Caco-2 (cell line): ENCODE data around the gene TRIM43. TPM values are rescaled to one million over a fixed set of nuclear protein-coding genes. Genes with fewer than 3 reads are reported as not detected.
"Not testable (repeated sequence)": the region's sequence is repeated elsewhere in the genome, so short reads cannot be mapped to it uniquely, and the experiment has no call there.

ENCODE experiments used
- Bru-seq: library from RNA; stranded (reverse); fragments of 400-500 nt; gene quantifications from one replicate; lab custom pipeline; 2021; lab: Mats Ljungman, UMichigan
- BruChase-seq, 2 experiments: library from RNA; stranded (reverse); fragments of 400-500 nt; gene quantifications; one replicate each; lab custom pipeline; 2021; lab: Mats Ljungman, UMichigan
- BruUV-seq: library from RNA; stranded (reverse); fragments of 400-500 nt; replicated peaks from 2 replicates; lab custom pipeline; 2021; lab: Mats Ljungman, UMichigan
- CTCF ChIA-PET: fragments of 300-600 bp; sonication (Branson Sonifier 250); formaldehyde crosslinking; loops from one replicate; lab custom pipeline; 2022; ENCODE audit warnings: antibody characterized with exemption; lab: Charles Lee
- POLR2A ChIA-PET: fragments of 300-600 bp; sonication (Branson Sonifier 250); formaldehyde crosslinking; loops from one replicate; lab custom pipeline; 2022; ENCODE audit warnings: antibody characterized with exemption; lab: Charles Lee
- DNase-seq, 2 experiments: peaks; one replicate each; pipeline versions ENCODE4 v3.0.0 to v3.0.0-alpha.2; 2020 to 2022
- H3K27me3 ChIP-seq: replicated peaks from 2 replicates; pipeline ENCODE4 v1.6.0; 2011; ENCODE audit warnings: low read length; ENCODE audit not compliant: control insufficient read depth, insufficient read depth
- H3K36me3 ChIP-seq: 2 replicates; pipeline ENCODE4 v1.5.1; 2011; ENCODE audit warnings: low read length; ENCODE audit not compliant: control insufficient read depth, insufficient read depth
- H3K4me1 ChIP-seq: fragments of 250-450 bp; sonication (Bioruptor Pico); 2 replicates; pipeline ENCODE4 v1.5.1; 2020; ENCODE audit warnings: mild to moderate bottlenecking
- H3K4me3 ChIP-seq: 2 replicates; pipeline ENCODE4 v1.5.1; 2011; ENCODE audit warnings: low read depth, mild to moderate bottlenecking, control low read depth, low read length
- H3K9me3 ChIP-seq: fragments of 250-450 bp; sonication (Bioruptor Pico); 2 replicates; pipeline ENCODE4 v1.5.1; 2020; ENCODE audit warnings: mild to moderate bottlenecking, moderate library complexity
- H3K27ac Mint-ChIP-seq: one replicate; pipeline ENCODE4 v1.8.0; 2022; ENCODE audit warnings: mixed read lengths; ENCODE audit not compliant: unreplicated experiment
- H3K27me3 Mint-ChIP-seq: one replicate; pipeline ENCODE4 v1.8.0; 2022; ENCODE audit warnings: mixed read lengths; ENCODE audit not compliant: insufficient read depth, unreplicated experiment
- H3K36me3 Mint-ChIP-seq: one replicate; pipeline ENCODE4 v1.8.0; 2022; ENCODE audit warnings: mild to moderate bottlenecking, mixed read lengths; ENCODE audit not compliant: insufficient read depth, unreplicated experiment
- H3K4me1 Mint-ChIP-seq: one replicate; pipeline ENCODE4 v1.8.0; 2022; ENCODE audit warnings: low read depth, mixed read lengths; ENCODE audit not compliant: unreplicated experiment
- H3K4me3 Mint-ChIP-seq: one replicate; pipeline ENCODE4 v1.8.0; 2022; ENCODE audit warnings: mild to moderate bottlenecking, moderate library complexity, mixed read lengths; ENCODE audit not compliant: unreplicated experiment
- H3K9me3 Mint-ChIP-seq: one replicate; pipeline ENCODE4 v1.8.0; 2022; ENCODE audit warnings: mixed read lengths; ENCODE audit not compliant: unreplicated experiment
- intact Hi-C: fragments of 100-400 bp; cut with micrococcal nuclease; formaldehyde crosslinking; loops from one replicate; pipeline ENCODE4 v1.10.0; 2022; ENCODE audit not compliant: unreplicated experiment
- long read RNA-seq: library from polyadenylated mRNA; stranded (forward); transcript quantifications from one replicate; pipeline ENCODE4 v2.0.0, GENCODE V29; 2022
- total RNA-seq: library from RNA; stranded (reverse); gene quantifications from 2 replicates; pipeline ENCODE4 v1.2.3, GENCODE V29; 2022
- TF ChIP-seq, protein P1 (sequence below), 2 experiments: fragments of 200-600 bp in 1 of 2; IDR thresholded peaks; 1 replicate in 1 of 2; 2 replicates in 1 of 2; pipeline versions ENCODE4 v1.5.1 to v1.8.0; 2011 to 2022; ENCODE audit warnings: antibody characterized with exemption in 1 of 2, control low read depth in 1 of 2, inconsistent platforms in 1 of 2, low read depth in 1 of 2, low read length in 1 of 2, mild to moderate bottlenecking in 1 of 2, moderate library complexity in 1 of 2; ENCODE audit not compliant: insufficient read depth in 1 of 2, severe bottlenecking in 1 of 2, unreplicated experiment in 1 of 2

The TRIM43 gene
- total RNA-seq: not detected in 2 replicates
- not detected for Bru-seq, nascent RNA
- not detected for BruChase-seq, experiment 1, labeled RNA remaining after a 2-hour chase
- not detected for BruChase-seq, experiment 2, labeled RNA remaining after a 6-hour chase
- long read RNA-seq: 0 reads

DNA sequence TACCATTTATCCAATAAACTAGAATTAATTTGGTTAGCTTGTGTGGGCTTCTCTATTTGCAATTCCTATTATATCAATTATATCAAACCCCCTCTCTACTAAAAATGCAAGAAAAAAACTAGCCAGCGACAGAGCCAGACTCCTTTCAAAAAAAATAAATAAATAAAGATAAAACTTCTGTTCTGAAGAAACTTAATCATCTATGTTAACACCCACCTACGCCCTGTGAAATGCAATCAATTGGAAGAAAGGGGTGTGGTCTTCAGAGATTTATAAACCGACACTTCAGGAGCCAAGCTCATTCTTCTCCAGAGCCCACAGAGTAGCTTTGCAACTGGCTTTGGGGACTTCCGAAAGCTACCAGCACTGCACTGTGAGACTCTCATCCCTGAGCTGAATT, at the start of gene TRIM43:
Gene TRIM43 (plus strand): TSS at position 301 of the 400 bp plus-strand sequence. CDS start 2,023 bp downstream, outside the sequence.
- intact Hi-C loops, BruUV-seq, H3K36me3 Mint-ChIP-seq, DNase-seq, H3K9me3 Mint-ChIP-seq, CTCF ChIA-PET, H3K4me3 ChIP-seq, H3K27ac Mint-ChIP-seq, H3K27me3 Mint-ChIP-seq, H3K4me1 ChIP-seq, H3K9me3 ChIP-seq, H3K36me3 ChIP-seq, H3K4me1 Mint-ChIP-seq, POLR2A ChIA-PET, H3K4me3 Mint-ChIP-seq, H3K27me3 ChIP-seq: not testable (repeated sequence)

DNA sequence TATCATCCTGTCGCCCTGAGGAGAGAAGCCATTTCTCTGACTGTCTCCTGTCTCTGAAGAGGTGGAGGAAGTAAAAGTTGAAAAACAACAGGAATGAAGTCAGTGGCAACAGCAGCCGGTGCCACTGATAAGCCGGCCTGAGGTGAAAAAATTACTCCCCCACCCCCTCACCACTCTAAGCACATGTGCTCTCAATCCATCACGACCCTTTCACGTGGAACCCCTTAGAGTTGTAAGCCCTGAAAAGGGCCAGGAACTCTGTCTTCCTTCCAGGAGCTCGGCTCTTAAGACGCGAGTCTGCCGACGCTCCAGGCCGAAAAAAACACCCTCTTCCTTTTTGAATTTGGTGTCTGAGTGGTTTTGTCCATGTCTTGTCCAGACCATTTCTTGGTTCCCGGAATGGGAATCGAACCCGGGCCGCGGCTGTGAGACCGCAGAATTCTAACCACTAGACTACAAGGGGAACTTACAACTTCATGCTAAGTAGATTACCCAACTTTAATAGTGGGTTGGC, 40.7 kb upstream of the TRIM43 start:
- no peaks in the 10 kb centered on the region for H3K27me3 ChIP-seq
- intact Hi-C loops: no loop called here
- Mint-ChIP-seq H3K27ac (no peak overlapping the region), H3K36me3 (no peaks in the 10 kb centered on the region), H3K4me1 (no peaks in the 10 kb centered on the region), H3K9me3 (no peaks in the 10 kb centered on the region), H3K4me3 (no peak overlapping the region), H3K27me3 (peaks cover 10% of the 10 kb centered on the region)
- no peak overlapping the region for H3K4me3 ChIP-seq
- H3K9me3 ChIP-seq: no peaks in the 10 kb centered on the region
- CTCF ChIA-PET: no interaction called here
- POLR2A ChIA-PET: no interaction called here
- no peaks in the 10 kb centered on the region for H3K4me1 ChIP-seq
- BruUV-seq: no TSS peak
- DNase-seq: no peak
- TF ChIP-seq, protein P1, sequence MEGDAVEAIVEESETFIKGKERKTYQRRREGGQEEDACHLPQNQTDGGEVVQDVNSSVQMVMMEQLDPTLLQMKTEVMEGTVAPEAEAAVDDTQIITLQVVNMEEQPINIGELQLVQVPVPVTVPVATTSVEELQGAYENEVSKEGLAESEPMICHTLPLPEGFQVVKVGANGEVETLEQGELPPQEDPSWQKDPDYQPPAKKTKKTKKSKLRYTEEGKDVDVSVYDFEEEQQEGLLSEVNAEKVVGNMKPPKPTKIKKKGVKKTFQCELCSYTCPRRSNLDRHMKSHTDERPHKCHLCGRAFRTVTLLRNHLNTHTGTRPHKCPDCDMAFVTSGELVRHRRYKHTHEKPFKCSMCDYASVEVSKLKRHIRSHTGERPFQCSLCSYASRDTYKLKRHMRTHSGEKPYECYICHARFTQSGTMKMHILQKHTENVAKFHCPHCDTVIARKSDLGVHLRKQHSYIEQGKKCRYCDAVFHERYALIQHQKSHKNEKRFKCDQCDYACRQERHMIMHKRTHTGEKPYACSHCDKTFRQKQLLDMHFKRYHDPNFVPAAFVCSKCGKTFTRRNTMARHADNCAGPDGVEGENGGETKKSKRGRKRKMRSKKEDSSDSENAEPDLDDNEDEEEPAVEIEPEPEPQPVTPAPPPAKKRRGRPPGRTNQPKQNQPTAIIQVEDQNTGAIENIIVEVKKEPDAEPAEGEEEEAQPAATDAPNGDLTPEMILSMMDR (IDR thresholded peaks at IDR 0.05; ENCODE audit: insufficient read depth in 1 of 2, low read depth in 1 of 2, low read length in 1 of 2, severe bottlenecking in 1 of 2, unreplicated experiment in 1 of 2): no peak
- no peaks in the 10 kb centered on the region for H3K36me3 ChIP-seq

GRCh38 chr2:95552911-95553310, 38.9 kb upstream of the TRIM43 start:
- no peaks in the 10 kb centered on the region for H3K4me1 ChIP-seq
- H3K9me3 Mint-ChIP-seq: no peaks in the 10 kb centered on the region
- intact Hi-C loops: no loop called here

More at GRCh38 chr2:95552911-95553310, 38.9 kb upstream of the TRIM43 start:
- DNase-seq: no peak
- BruUV-seq: no TSS peak
- no peak overlapping the region for H3K4me3 ChIP-seq
- CTCF ChIA-PET: no interaction called here
- POLR2A ChIA-PET: no interaction called here
- no peaks in the 10 kb centered on the region for H3K4me1 Mint-ChIP-seq
- no peak overlapping the region for H3K4me3 Mint-ChIP-seq
- no peaks in the 10 kb centered on the region for H3K27me3 ChIP-seq
- H3K36me3 Mint-ChIP-seq: no peaks in the 10 kb centered on the region
- H3K27ac Mint-ChIP-seq: no peak overlapping the region
- H3K36me3 ChIP-seq: no peaks in the 10 kb centered on the region
- peaks cover 14% of the 10 kb centered on the region for H3K27me3 Mint-ChIP-seq
- TF ChIP-seq, protein P1 (IDR thresholded peaks at IDR 0.05; ENCODE audit: insufficient read depth in 1 of 2, low read depth in 1 of 2, low read length in 1 of 2, severe bottlenecking in 1 of 2, unreplicated experiment in 1 of 2): no peak
- no peaks in the 10 kb centered on the region for H3K9me3 ChIP-seq
